ENCODE measurements around the gene CAPN9. TPM values are rescaled to one million over a fixed set of nuclear protein-coding genes. Genes with fewer than 3 reads are reported as not detected.

CAPN9 gene
- total and polyA plus RNA-seq, 4 experiments from 2014 or later, result 0.24 TPM; not detected in 3

DNA sequence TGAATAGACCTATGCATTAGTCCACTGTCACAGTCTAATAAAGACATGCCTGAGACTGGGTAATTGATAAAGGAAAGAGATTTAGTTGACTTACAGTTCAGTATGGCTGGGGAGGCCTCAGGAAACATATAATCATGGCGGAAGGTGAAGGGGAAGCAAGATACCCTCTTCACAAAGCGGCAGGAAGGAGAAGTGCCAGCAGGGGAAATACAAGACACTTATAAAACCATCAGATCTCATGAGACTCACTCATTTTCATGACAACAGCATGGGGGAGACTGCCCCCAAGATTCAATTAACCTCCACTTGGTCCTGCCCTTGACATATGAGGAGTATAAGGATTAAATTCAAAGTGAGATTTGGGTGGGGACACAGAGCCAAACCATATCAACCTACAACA lies 59.4 kb downstream of the CAPN9 start:
- Histone ChIP-seq H3K4me1 (ENCODE audit: insufficient read depth, low read length) (no peaks in the 10 kb centered on the region), H3K27me3 (ENCODE audit: insufficient read depth, low read length) (no peaks in the 10 kb centered on the region), H3K36me3 (ENCODE audit: insufficient read depth, low read length) (no peaks in the 10 kb centered on the region), H3K27ac (ENCODE audit: low read depth, low read length) (no peak overlapping the region), H3K4me3 (ENCODE audit: low read length in 2 of 2) (no peak overlapping the region), H3K9me3 (ENCODE audit: control insufficient read depth in 1 of 2, low read length in 2 of 2) (no peaks in the 10 kb centered on the region)
- no peak for DNase-seq
- intact Hi-C loops (cut with micrococcal nuclease), result no loop called here
- no peaks in the 10 kb centered on the region for H3K36me3 Mint-ChIP-seq
- ChIA-PET CTCF (ENCODE audit: partially characterized antibody) (no interaction called here), POLR2A (ENCODE audit: partially characterized antibody) (no interaction called here)
- peaks cover 0 to 5% (median under 1%) of the 10 kb centered on the region in 8 donors for H3K9me3 Mint-ChIP-seq
- no peak overlapping the region for H3K27ac Mint-ChIP-seq
- H3K27me3 Mint-ChIP-seq, result peaks cover 5 to 8% of the 10 kb centered on the region in 2 donors
- H3K4me1 Mint-ChIP-seq, result no peaks in the 10 kb centered on the region
- no peak overlapping the region for H3K4me3 Mint-ChIP-seq

DNA sequence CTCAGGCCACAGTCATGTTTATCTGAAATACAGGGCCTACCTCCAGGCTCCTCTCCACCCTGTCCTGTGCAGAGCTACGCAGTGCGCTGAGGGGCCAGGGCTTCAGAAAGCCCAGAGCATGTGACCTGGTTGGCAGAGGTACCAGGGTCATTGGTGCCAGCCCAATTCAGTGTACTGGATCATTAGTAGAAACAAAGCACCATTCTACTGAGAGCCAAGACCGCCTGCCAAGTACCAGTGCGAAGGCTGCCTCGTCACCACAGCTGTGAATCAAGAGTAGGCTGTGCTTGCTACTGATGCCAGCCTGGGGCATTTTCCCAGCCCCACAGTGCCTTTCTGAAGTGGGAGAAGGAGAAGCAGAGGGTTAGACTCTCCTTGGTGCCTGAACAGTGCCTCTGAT lies 59.8 kb downstream of the CAPN9 start:
- no peaks in the 10 kb centered on the region for H3K27me3 ChIP-seq (ENCODE audit: insufficient read depth, low read length)
- H3K4me1 Mint-ChIP-seq, result no peaks in the 10 kb centered on the region
- H3K4me3 Mint-ChIP-seq, result no peak overlapping the region
- ChIA-PET CTCF (ENCODE audit: partially characterized antibody) (no interaction called here), POLR2A (ENCODE audit: partially characterized antibody) (no interaction called here)
- no peaks in the 10 kb centered on the region for H3K4me1 ChIP-seq (ENCODE audit: insufficient read depth, low read length)
- H3K27ac ChIP-seq (ENCODE audit: low read depth, low read length), result no peak overlapping the region
- H3K36me3 ChIP-seq (ENCODE audit: insufficient read depth, low read length), result no peaks in the 10 kb centered on the region
- H3K27me3 Mint-ChIP-seq, result peaks cover under 1 to 6% of the 10 kb centered on the region in 2 donors
- H3K36me3 Mint-ChIP-seq, result no peaks in the 10 kb centered on the region
- H3K9me3 ChIP-seq (ENCODE audit: control insufficient read depth in 1 of 2, low read length in 2 of 2), result no peaks in the 10 kb centered on the region
- DNase-seq, result no peak
- H3K4me3 ChIP-seq (ENCODE audit: low read length in 2 of 2), result no peak overlapping the region
- H3K27ac Mint-ChIP-seq, result no peak overlapping the region
- intact Hi-C loops (cut with micrococcal nuclease), result no loop called here
- H3K9me3 Mint-ChIP-seq, result peaks cover 0 to 8% (median 3%) of the 10 kb centered on the region in 8 donors

DNA sequence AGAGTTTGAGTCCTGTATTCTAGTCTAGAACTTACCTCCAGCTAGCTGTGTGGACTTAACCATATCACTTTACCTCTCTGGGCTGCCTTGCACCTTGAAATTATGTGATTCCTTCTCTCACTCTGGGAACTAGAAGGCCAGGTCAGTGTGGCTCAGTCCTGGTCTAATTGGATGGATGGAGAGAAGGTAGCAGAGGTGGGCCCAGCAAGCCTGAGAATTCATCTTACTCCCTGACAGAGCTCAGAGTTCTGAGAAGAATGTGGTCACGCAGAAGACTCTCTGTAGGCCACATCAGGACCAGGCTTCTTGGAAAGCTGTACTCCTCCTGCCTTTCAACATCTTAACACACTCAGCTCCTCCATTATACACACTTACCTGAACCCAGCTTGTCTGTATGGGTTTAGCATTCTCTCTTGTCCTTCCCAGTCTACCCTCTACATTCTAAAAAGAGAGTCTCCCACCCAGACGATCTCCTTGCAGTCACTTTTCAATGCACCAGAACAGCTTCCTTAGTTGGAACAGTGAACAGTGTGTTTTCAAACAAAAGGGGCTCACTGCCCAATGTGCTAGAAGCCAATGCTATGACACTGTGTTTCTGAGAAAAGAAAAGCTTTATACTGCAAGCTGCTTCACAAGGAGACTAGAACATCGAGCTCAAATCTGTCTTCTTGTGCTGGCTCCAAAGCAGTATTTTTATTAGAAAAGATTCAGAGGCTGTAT lies 60.5 kb downstream of the CAPN9 start:
- H3K27me3 Mint-ChIP-seq, result peaks cover 0 to 3% of the 10 kb centered on the region in 2 donors
- no peak overlapping the region for H3K4me3 ChIP-seq (ENCODE audit: low read length in 2 of 2)
- H3K27ac ChIP-seq (ENCODE audit: low read depth, low read length), result no peak overlapping the region
- peaks cover 0 to 15% (median 9%) of the 10 kb centered on the region in 8 donors for H3K9me3 Mint-ChIP-seq
- H3K4me3 Mint-ChIP-seq, result no peak overlapping the region
- DNase-seq, result no peak
- intact Hi-C loops (cut with micrococcal nuclease), result no loop called here
- no peaks in the 10 kb centered on the region for H3K9me3 ChIP-seq (ENCODE audit: control insufficient read depth in 1 of 2, low read length in 2 of 2)
- ChIA-PET CTCF (ENCODE audit: partially characterized antibody) (no interaction called here), POLR2A (ENCODE audit: partially characterized antibody) (no interaction called here)
- no peaks in the 10 kb centered on the region for H3K36me3 ChIP-seq (ENCODE audit: insufficient read depth, low read length)
- peaks cover 3% of the 10 kb centered on the region in 2 donors for H3K36me3 Mint-ChIP-seq
- no peaks in the 10 kb centered on the region for H3K27me3 ChIP-seq (ENCODE audit: insufficient read depth, low read length)
- H3K27ac Mint-ChIP-seq, result no peak overlapping the region
- H3K4me1 Mint-ChIP-seq, result no peaks in the 10 kb centered on the region
- no peaks in the 10 kb centered on the region for H3K4me1 ChIP-seq (ENCODE audit: insufficient read depth, low read length)

DNA sequence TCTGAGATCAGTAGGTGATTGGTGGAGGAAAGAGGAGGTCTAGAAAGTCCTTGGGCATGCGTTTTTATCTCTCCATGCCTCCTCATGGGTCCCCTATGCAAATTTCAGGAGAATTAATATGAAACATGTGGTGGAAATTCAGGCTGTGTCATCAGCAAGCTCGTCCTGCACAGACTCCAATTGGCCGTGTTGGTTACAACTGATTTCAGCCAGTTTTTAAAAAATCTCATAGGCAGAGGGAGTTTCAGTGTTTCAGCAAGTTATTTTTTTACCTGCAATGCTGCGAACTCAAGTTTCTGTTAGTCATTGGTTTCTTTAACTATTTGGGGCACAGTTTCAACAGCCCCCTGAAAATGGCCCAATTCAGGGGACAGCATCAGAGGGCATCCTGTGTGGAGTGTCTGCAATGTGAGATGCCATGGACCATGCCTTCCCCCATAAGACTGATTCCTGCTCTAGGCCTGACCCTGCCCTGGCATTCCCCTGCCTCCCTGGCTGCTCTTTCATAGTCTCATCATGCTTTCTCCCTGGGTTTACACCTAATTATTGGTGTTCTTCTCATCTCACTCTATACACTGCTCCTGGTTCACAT lies 61.2 kb downstream of the CAPN9 start:
- Histone ChIP-seq H3K4me1 (ENCODE audit: insufficient read depth, low read length) (no peaks in the 10 kb centered on the region), H3K36me3 (ENCODE audit: insufficient read depth, low read length) (no peaks in the 10 kb centered on the region), H3K27me3 (ENCODE audit: insufficient read depth, low read length) (no peaks in the 10 kb centered on the region), H3K27ac (ENCODE audit: low read depth, low read length) (no peak overlapping the region), H3K9me3 (ENCODE audit: control insufficient read depth in 1 of 2, low read length in 2 of 2) (no peaks in the 10 kb centered on the region), H3K4me3 (ENCODE audit: low read length in 2 of 2) (no peak overlapping the region)
- Mint-ChIP-seq H3K36me3 (peaks cover 3 to 4% of the 10 kb centered on the region in 2 donors), H3K27ac (peak overlapping the region in 1 of 7 donors; percentile 50), H3K9me3 (peaks cover 0 to 22% (median 16%) of the 10 kb centered on the region in 8 donors), H3K27me3 (peaks cover 0 to 3% of the 10 kb centered on the region in 2 donors), H3K4me1 (no peaks in the 10 kb centered on the region), H3K4me3 (no peak overlapping the region)
- CTCF ChIA-PET (ENCODE audit: partially characterized antibody), result no interaction called here
- POLR2A ChIA-PET (ENCODE audit: partially characterized antibody), result no interaction called here
- no peak for DNase-seq
- intact Hi-C loops (cut with micrococcal nuclease), result no loop called here

DNA sequence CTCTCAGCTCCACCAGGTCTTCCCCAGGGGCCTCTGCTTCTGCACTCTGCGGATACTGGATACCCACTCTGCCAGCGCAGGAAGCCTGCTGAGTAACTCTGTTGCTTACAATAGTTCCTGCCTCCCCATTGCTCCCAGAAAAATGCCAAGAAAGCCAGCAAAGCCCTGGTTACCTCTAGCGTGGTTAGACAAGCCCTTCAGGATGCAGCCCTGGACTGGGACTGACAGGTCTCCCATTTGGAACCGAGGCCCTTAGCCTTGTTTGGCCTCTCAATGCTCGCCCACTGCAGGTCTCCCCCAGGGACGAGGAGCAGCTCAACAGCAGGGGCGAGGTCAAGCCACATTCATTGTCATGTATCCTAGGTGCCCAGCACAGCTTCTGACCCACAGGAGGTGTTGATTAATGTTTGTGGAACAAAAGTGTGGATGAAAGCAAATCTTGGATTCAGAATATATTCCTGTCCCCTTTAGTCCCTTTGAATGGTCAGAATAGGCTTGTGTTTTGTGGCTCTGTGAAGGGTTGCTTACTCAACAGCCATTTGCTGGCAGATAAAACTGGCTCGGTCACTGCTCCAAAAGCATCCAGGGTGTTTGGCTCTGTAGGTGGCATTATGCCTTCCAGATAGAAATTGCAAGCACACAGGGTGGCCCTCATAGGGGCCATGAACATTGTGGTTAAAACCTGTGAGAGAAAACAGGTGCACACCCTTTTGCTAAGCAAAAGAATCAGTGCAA lies 62.2 kb downstream of the CAPN9 start:
- Histone ChIP-seq H3K9me3 (ENCODE audit: control insufficient read depth in 1 of 2, low read length in 2 of 2) (no peaks in the 10 kb centered on the region), H3K4me3 (ENCODE audit: low read length in 2 of 2) (no peak overlapping the region), H3K4me1 (ENCODE audit: insufficient read depth, low read length) (no peaks in the 10 kb centered on the region), H3K36me3 (ENCODE audit: insufficient read depth, low read length) (no peaks in the 10 kb centered on the region), H3K27me3 (ENCODE audit: insufficient read depth, low read length) (no peaks in the 10 kb centered on the region), H3K27ac (ENCODE audit: low read depth, low read length) (no peak overlapping the region)
- ChIA-PET CTCF (ENCODE audit: partially characterized antibody) (interaction anchor here (0.7 kb wide), 1 partner anchor 282 kb away, joined by 3 read pairs; no protein-coding TSS in a partner anchor), POLR2A (ENCODE audit: partially characterized antibody) (no interaction called here)
- Mint-ChIP-seq H3K4me1 (no peaks in the 10 kb centered on the region), H3K27ac (no peak overlapping the region), H3K27me3 (peaks cover 0 to 7% of the 10 kb centered on the region in 2 donors), H3K4me3 (no peak overlapping the region), H3K9me3 (peaks cover 0 to 29% (median 21%) of the 10 kb centered on the region in 8 donors), H3K36me3 (peaks cover 3 to 4% of the 10 kb centered on the region in 2 donors)
- intact Hi-C loops (cut with micrococcal nuclease), result no loop called here
- no peak for DNase-seq

DNA sequence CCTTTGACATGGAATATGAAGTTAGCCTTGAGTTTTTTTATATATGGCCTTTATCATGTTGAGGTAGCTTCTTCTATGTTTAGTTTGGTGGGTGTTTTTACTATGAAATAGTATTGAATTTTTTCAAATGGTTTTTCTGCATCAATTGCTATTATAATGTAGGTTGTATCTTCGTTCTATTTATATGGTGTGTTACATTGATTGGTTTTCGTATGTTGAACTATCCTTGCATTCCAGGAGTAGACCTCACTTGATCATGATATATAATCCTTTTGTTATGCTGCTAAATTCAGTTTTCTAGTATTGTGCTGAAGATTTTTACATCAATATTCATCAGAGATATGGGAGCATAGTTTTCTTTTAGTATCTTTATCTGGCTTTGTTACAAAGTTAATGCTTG lies 65.4 kb downstream of the CAPN9 start:
- no peaks in the 10 kb centered on the region for H3K36me3 ChIP-seq (ENCODE audit: insufficient read depth, low read length)
- Mint-ChIP-seq H3K9me3 (peaks cover 0 to 34% (median 21%) of the 10 kb centered on the region in 8 donors), H3K36me3 (peaks cover 3 to 4% of the 10 kb centered on the region in 2 donors), H3K4me3 (no peak overlapping the region), H3K27me3 (peaks cover 0 to 7% of the 10 kb centered on the region in 2 donors), H3K27ac (no peak overlapping the region), H3K4me1 (no peaks in the 10 kb centered on the region)
- POLR2A ChIA-PET (ENCODE audit: partially characterized antibody), result no interaction called here
- no peak overlapping the region for H3K4me3 ChIP-seq (ENCODE audit: low read length in 2 of 2)
- H3K27ac ChIP-seq (ENCODE audit: low read depth, low read length), result no peak overlapping the region
- no peaks in the 10 kb centered on the region for H3K4me1 ChIP-seq (ENCODE audit: insufficient read depth, low read length)
- H3K27me3 ChIP-seq (ENCODE audit: insufficient read depth, low read length), result no peaks in the 10 kb centered on the region
- CTCF ChIA-PET (ENCODE audit: partially characterized antibody), result no interaction called here
- no peak for DNase-seq
- intact Hi-C loops (cut with micrococcal nuclease), result no loop called here
- no peaks in the 10 kb centered on the region for H3K9me3 ChIP-seq (ENCODE audit: control insufficient read depth in 1 of 2, low read length in 2 of 2)

DNA sequence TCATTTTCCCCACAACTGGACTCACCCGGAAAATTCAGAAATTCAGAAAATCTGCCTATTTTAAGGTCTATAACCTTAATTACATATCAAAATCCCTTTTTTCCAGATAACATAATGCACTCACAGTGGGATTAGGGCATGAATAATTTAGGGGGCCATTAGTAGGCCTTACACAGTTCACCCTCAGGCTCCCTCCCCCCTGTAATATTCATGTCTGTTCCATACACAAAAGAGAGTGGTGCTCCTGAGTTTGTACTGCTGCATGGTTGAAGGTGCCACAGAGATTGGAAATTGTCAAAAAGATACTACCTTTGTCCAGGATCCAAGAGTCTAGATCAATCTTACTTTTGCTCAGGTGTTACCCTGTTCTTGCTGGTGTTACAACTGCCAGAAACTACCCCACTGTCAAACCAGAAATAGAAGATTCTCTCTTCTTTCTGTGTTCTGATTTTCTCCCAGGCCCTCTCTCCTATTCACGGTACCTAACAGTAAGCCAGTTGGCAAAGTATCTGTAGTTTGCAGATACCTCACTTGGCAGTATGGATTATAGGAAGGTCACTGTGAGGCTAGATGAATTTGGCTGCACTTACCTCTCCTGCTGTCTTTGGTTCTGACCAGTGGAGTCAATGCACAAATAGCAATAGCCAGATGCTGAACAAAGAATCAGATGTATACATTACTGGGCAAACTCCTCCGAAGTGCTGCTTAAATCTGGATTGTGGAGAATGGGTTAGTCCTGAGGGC lies 67.9 kb downstream of the CAPN9 start:
- POLR2A ChIA-PET (ENCODE audit: partially characterized antibody), result no interaction called here
- no peak overlapping the region for H3K27ac Mint-ChIP-seq
- Histone ChIP-seq H3K4me1 (ENCODE audit: insufficient read depth, low read length) (no peaks in the 10 kb centered on the region), H3K36me3 (ENCODE audit: insufficient read depth, low read length) (no peaks in the 10 kb centered on the region), H3K9me3 (ENCODE audit: control insufficient read depth in 1 of 2, low read length in 2 of 2) (no peaks in the 10 kb centered on the region), H3K27me3 (ENCODE audit: insufficient read depth, low read length) (no peaks in the 10 kb centered on the region), H3K4me3 (ENCODE audit: low read length in 2 of 2) (no peak overlapping the region), H3K27ac (ENCODE audit: low read depth, low read length) (no peak overlapping the region)
- H3K9me3 Mint-ChIP-seq, result peaks cover 0 to 34% (median 21%) of the 10 kb centered on the region in 8 donors
- peaks cover 3 to 4% of the 10 kb centered on the region in 2 donors for H3K36me3 Mint-ChIP-seq
- intact Hi-C loops (cut with micrococcal nuclease), result no loop called here
- CTCF ChIA-PET (ENCODE audit: partially characterized antibody), result no interaction called here
- peak overlapping the region in 1 of 8 donors; percentile 46 for H3K4me3 Mint-ChIP-seq
- H3K4me1 Mint-ChIP-seq, result no peaks in the 10 kb centered on the region
- H3K27me3 Mint-ChIP-seq, result peaks cover 5 to 11% of the 10 kb centered on the region in 2 donors
- no peak for DNase-seq

Data from CD4-positive, alpha-beta memory T cell (primary cell).